Left ventricle myocardium inferior (tissue), 1 donor: ENCODE data around the gene SPEF1. TPM values are rescaled to one million over a fixed set of nuclear protein-coding genes. Genes with fewer than 3 reads are reported as not detected.
A peak's percentile ranks its signal among the peaks of the same experiment; 100 is the strongest.

Experiments
- DNase-seq: peaks from one replicate; pipeline ENCODE4 v3.0.0-alpha.2; 2020
- H3K27ac ChIP-seq: fragments of 200-600 bp; replicated peaks from 2 replicates; pipeline ENCODE4 v1.8.0; 2021
- H3K27me3 ChIP-seq: fragments of 200-600 bp; 2 replicates; pipeline ENCODE4 v1.8.0; 2021; ENCODE audit warnings: low read depth
- H3K36me3 ChIP-seq: fragments of 200-600 bp; 2 replicates; pipeline ENCODE4 v1.8.0; 2021
- H3K4me1 ChIP-seq: fragments of 200-600 bp; 2 replicates; pipeline ENCODE4 v1.8.0; 2021
- H3K4me3 ChIP-seq: fragments of 200-600 bp; 2 replicates; pipeline ENCODE4 v1.8.0; 2021; ENCODE audit warnings: mild to moderate bottlenecking, moderate library complexity
- H3K9me3 ChIP-seq: fragments of 200-600 bp; replicated peaks from 2 replicates; pipeline ENCODE4 v1.8.0; 2021
- CTCF ChIP-seq: fragments of 200-600 bp; IDR thresholded peaks from 2 replicates; pipeline ENCODE4 v1.8.0; 2021; ENCODE audit warnings: antibody characterized with exemption, mild to moderate bottlenecking, borderline replicate concordance
- intact Hi-C: fragments of 100-400 bp; cut with micrococcal nuclease; formaldehyde crosslinking; loops from one replicate; pipeline ENCODE4 v1.11.0; 2022
- total RNA-seq: library from RNA; stranded (reverse); fragmentation: NEBNext Ultra II Directional; extraction: Animal tissue kit (Norgen Biotek cat#: 25700); gene quantifications from one replicate; pipeline ENCODE4 v1.2.1, GENCODE V29; 2021
- donor health status: DM: no; HTN: yes; CAD: no; lungs with severe emphysema.

SPEF1 gene
- total RNA-seq, 1 donor from 2014 or later: 0.33 TPM

DNA sequence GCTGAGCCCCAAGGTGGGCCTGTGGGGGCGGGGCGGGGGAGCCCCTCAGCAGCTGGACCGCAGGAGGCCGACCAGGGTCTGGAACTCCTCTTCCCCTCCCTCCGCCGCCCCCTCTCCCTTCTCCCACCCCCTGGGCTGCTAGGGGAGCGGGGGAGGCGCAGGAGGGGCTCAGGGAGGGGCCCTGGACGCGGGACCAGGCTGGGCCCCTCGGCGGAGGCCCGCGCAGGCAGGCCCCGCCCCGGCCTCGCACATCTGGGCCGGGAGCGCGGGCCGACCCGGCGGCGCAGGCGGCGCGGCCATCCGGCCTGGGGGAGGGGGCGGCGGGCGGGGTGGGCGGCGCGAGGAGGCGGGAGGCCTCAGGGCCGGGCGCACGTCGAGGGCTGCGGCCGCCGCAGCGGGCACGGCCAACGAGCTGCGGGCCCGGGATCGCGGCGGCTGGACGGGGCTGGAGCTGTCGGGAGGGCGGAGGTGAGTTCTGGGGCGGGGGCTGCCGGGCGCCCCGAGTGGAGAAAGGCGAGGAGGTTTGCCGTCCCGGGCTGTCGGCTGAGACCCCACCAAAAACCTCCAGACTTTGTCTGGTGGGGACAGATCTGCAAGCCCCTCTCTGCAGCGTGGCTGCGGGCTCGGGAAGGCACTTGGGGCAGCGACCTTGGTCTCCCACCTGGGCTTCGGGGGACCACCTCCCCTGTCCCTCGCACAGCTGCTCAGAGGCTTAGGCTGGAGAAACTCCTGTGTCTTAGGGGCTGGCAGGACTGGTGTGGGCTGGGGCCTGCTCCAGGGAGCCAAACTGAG, 48.7 kb downstream of the SPEF1 start, which contains the start of gene HSPA12B:
Gene HSPA12B, plus strand, starts transcription at position 359 of the 792 bp plus-strand sequence. CDS start 5,990 bp downstream, outside the sequence.
- peak within 1 kb of the TSS; percentile 78 for H3K4me3 ChIP-seq
- no peak for DNase-seq
- peaks cover 93% of the 10 kb centered on the region for H3K4me1 ChIP-seq
- H3K36me3 ChIP-seq: peaks cover 3% of the 10 kb centered on the region
- H3K9me3 ChIP-seq: no peaks in the 10 kb centered on the region
- no peak for TF ChIP-seq CTCF
- peak within 1 kb of the TSS; percentile 95 for H3K27ac ChIP-seq
- intact Hi-C loops: no loop called here
- peaks cover 41% of the 10 kb centered on the region for H3K27me3 ChIP-seq

DNA sequence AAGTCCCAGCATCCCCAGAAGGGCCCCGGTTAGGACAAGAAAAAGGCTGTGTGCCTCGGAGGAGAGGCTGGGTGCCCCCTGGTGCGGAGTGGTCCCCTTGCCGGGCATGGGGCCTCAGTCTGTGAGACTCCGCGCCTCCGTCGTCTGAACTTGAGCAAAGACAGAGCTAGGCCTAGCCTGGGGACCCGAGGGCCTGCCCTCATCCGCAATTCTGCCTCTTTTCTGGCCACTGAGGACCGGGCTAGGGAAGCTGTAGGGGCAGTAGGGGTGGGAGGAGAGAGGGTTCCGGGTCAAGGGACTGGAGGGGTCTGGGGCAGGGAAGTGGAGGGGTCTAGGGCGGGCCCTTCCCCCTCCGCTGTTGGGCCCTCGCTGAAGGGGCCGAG, 49.3 kb downstream of the SPEF1 start:
- intact Hi-C loops: no loop called here
- Histone ChIP-seq H3K27me3 (peaks cover 47% of the 10 kb centered on the region), H3K4me3 (peak overlapping the region; percentile 78), H3K9me3 (no peaks in the 10 kb centered on the region), H3K27ac (peak overlapping the region; percentile 95), H3K4me1 (peaks cover 93% of the 10 kb centered on the region), H3K36me3 (peaks cover 3% of the 10 kb centered on the region)
- TF ChIP-seq CTCF: no peak
- DNase-seq: no peak

DNA sequence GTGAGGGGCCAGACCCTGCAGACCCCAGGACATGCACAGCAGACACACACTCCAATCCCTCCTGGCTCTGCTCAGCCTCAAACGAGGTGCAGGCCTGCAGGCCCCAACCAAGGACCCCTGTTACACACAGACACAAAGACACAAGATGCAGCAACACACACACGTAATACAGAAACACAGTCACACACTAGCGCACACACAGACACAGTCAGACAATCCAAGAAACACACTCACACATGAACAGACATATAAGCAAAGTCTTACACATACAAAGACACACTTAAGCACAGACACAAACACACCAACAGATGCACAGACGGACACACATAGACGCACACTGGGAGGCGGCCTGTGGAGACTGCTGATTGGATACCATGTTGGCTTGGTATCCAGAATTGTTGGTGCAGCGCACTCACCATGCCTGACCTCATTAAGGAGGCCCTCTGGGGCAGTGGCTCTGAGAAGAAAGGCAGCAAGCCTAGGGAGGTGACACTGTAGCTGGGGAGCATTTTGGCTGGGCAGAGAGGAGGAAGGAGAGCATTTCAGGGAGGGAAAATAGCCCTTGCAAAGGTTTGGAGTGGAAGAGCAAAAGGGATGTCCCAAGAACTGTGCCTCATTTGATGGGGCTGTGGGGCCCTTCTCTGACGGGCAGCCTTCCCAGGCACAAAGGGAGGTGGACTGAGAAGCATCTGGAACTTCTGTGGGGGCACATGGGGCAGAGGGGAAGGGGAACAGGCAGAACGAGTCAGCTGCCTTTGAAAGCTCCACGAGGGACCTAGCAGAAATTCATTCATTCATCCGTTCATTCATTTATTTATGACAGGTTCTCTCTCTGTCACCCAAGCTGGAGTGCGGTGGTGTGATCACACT, 50.2 kb downstream of the SPEF1 start:
- Histone ChIP-seq H3K27me3 (peaks cover 55% of the 10 kb centered on the region), H3K4me1 (peaks cover 87% of the 10 kb centered on the region), H3K4me3 (no peak overlapping the region), H3K9me3 (no peaks in the 10 kb centered on the region), H3K27ac (peak overlapping the region; percentile 95), H3K36me3 (no peaks in the 10 kb centered on the region)
- TF ChIP-seq CTCF: no peak
- no peak for DNase-seq
- intact Hi-C loops: no loop called here

DNA sequence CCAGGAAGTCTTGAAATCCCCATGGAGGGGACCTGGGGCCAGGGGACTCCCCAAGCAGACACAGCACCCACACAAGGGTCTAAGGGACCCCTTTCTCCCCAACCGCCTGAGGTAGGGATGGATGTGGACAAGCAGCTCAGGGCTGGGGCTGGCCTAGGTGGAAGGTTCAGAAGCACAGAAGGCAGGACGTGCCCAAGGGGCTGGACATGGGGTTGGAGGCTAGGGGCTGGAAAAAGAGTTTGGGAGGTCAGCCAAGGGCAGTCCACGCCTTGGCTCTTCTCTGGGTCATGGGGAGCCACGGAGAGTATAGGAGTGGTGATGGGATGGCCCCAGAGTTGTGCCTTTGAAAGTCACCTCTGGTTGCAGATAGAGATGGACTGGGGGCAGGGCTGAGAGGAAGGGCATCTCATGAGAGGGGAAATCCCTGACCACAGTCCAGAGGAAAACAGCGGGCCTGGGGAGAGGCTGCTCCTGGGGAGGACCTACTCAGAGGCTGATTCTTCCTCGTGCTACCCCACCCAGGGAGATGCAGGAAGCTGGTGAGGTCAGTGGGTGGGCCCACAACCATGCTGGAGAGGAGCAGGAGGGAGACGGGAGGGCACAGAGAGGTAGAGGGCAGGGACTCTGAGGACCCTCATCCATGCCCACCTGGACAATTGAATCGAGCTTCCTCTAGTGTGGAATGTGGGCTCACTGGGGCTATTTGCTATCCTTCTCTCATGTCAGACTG, 51.3 kb downstream of the SPEF1 start:
- Histone ChIP-seq H3K4me1 (peaks cover 82% of the 10 kb centered on the region), H3K4me3 (no peak overlapping the region), H3K9me3 (no peaks in the 10 kb centered on the region), H3K27ac (peak overlapping the region; percentile 95), H3K36me3 (no peaks in the 10 kb centered on the region), H3K27me3 (peaks cover 64% of the 10 kb centered on the region)
- intact Hi-C loops: no loop called here
- peak; percentile 54 for DNase-seq
- TF ChIP-seq CTCF: no peak

- Histone ChIP-seq H3K27ac (peak overlapping the region; percentile 95), H3K27me3 (peaks cover 64% of the 10 kb centered on the region), H3K4me1 (peaks cover 78% of the 10 kb centered on the region), H3K4me3 (no peak overlapping the region), H3K36me3 (no peaks in the 10 kb centered on the region), H3K9me3 (no peaks in the 10 kb centered on the region)
- no peak for DNase-seq
- intact Hi-C loops: no loop called here
- no peak for TF ChIP-seq CTCF
Measured at GRCh38 chr20:3729378-3729777, 51.9 kb downstream of the SPEF1 start.
